ENCODE results near the gene CREB3.

The CREB3 gene, protein sequence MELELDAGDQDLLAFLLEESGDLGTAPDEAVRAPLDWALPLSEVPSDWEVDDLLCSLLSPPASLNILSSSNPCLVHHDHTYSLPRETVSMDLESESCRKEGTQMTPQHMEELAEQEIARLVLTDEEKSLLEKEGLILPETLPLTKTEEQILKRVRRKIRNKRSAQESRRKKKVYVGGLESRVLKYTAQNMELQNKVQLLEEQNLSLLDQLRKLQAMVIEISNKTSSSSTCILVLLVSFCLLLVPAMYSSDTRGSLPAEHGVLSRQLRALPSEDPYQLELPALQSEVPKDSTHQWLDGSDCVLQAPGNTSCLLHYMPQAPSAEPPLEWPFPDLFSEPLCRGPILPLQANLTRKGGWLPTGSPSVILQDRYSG

DNA sequence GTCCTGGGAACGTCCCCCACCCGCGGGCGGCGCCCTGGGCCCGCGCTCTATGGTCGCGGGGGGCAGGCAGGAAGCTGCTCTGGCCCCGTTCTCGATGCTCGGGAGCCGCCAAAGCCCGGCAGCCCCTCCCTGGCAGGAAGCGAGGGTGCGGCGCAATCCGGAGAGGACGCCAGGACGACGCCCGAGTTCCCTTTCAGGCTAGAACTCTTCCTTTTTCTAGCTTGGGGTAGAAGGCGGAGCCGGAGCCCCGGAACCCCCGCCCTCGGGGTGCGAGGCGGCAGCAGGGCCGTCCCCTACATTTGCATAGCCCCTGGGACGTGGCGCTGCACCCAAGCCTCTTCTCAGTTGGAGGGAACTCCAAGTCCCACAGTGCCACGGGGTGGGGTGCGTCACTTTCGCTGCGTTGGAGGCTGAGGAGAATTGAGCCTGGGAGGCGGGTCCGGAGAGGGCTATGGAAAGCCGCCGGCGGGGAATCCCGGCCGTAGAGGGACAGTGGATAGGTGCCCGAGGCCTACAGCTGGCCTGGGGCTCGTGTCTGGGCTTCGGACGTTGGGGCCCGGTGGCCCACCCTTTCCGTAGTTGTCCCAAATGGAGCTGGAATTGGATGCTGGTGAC is at the start of gene CREB3, which contains the start of gene TLN1:
CREB3 (plus strand) TSS at position 482 of the 615 bp plus-strand sequence; CDS start at position 589, 107 bp downstream.
TLN1 (minus strand) TSS at position 11 of the 615 bp plus-strand sequence. CDS start 6,501 bp downstream, outside the sequence.
- peak; percentile 94 to 96 for DNase-seq (ENCODE audit: low read depth in 2 of 2)

- DNase-seq (ENCODE audit: low read depth in 2 of 2): no peak
Observed at GRCh38 chr9:35683323-35683722, 49.1 kb upstream of the CREB3 start.

GRCh38 chr9:35684921-35685320 is 47.5 kb upstream of the CREB3 start:
- no peak for DNase-seq (ENCODE audit: low read depth in 2 of 2)

- DNase-seq (ENCODE audit: low read depth in 2 of 2): no peak
Observed at GRCh38 chr9:35685506-35685905, 47.0 kb upstream of the CREB3 start.

- DNase-seq (ENCODE audit: low read depth in 2 of 2): no peak
Observed at GRCh38 chr9:35686222-35687203, 46.0 kb upstream of the CREB3 start.

DNA sequence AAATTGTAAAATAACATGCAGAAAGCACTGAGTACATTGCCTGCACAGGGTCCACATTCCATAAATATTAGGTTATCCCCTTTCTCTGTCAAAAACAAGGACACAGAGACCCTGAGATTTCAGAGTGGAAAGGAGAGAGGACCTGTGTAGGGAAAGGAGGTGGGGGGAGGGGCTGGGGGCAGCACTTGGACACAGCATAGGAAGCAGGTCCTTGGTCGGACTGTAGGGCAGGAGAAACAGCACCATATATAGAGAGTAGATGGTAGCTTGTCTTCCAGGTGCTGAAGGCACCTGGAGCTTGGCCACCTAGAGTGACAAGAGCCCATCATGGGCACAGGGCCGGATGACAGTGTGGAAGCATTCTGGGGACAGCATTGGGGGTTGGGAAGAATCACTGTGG is 45.2 kb upstream of the CREB3 start:
- DNase-seq (ENCODE audit: low read depth in 2 of 2): no peak

GRCh38 chr9:35687972-35688557 is 44.4 kb upstream of the CREB3 start:
- DNase-seq (ENCODE audit: low read depth in 2 of 2): no peak

GRCh38 chr9:35688558-35689541 is 43.6 kb upstream of the CREB3 start:
- no peak for DNase-seq (ENCODE audit: low read depth in 2 of 2)

- no peak for DNase-seq (ENCODE audit: low read depth in 2 of 2)
Observed at GRCh38 chr9:35689542-35690293, 42.7 kb upstream of the CREB3 start, which contains the start of gene TPM2. TPM2 (minus strand) TSS chr9:35689925; CDS start chr9:35689817, 108 bp downstream.

DNA sequence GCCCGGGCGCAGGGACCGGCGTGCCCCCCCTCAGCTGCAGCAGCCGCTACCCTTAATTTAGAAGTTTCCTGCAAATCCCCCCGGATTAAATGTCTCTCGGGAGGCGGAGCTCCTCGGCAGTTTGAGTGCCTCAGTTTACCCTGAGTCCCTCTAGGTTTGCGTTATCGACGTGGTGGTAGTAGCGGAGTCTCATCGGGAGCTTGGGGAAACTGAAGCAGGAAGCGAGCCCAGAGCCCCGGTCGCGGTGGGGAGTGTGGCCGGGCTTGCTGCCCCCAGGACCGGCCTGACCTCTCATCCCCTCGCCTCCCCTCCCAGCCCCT is 42.2 kb upstream of the CREB3 start:
- no peak for DNase-seq (ENCODE audit: low read depth in 2 of 2)

DNA sequence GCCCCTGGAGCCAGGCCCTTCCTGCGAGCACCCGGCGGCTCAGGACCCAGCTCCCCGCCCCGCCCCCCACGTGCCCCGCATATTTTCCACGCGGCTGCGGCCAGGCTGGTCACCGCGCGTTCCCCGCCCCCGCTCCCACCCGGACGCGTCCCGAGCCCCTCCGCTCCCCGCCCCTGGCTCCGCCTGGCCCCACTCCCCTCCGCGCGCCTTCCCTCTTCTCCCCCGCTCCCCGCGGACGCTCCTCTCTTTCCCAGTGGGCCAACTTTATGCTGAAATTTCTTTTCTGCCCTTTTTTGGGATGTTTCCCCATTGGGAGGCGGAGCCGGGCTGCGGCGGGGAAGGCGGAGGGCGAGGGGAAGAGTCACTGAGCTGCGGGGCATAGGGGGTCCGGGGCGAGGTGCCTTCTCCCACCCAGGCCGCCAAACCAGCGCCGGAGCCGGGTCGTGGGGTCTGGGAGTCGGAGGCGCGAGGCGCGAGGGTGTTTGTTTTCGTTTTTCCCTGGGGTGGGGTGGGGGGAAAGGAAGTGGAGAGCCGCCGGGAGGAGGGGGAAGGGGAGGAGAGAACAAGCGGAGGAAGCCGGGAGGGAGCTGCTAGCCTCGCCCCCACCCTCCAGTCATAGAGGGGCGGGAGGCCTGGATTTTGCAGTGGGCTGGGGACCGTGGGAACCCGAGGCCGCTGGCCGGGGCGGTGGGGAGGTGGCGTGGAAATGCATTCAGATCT is 41.7 kb upstream of the CREB3 start:
- peak in 1 of 2 donors; percentile 17 for DNase-seq (ENCODE audit: low read depth in 2 of 2)

DNA sequence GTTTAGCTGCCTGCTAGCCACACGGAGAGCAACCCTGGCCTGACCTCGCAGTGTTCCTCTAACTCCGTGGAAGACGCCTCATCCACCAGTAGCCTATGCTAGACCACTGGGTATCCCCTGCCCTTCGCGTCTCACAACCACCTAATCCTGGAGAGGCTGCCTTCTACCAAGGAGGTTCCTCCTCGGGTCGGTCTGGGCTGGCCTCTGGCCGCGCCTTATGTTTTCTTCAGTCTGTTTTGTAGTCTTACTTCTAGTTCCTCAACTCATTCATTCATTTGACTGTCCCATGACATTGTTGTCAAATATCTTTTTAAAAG is 41.2 kb upstream of the CREB3 start:
- no peak for DNase-seq (ENCODE audit: low read depth in 2 of 2)

GRCh38 chr9:35691757-35692301 is 40.6 kb upstream of the CREB3 start:
- no peak for DNase-seq (ENCODE audit: low read depth in 2 of 2)

DNA sequence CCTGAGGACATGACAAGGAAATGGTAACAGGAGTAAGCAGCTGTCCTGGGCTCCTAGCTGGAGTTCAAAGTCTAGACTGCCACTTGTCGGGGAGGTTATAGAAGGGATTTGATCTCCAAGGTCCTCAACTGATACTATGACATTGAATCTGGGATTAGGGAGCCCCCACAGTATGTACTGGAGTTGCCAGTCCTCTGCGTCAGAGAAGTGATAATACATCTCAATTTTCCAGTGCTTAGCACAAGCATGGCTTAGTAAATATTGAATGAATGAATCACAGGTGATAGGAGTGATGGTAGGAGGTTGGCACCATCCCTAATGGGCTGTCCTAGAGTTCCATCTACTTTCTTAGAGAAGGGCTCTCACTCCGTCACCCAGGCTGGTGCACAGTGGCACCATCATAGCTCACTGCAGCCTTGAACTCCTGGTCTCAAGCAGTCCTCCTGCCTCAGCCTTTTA is 36.5 kb upstream of the CREB3 start:
- DNase-seq (ENCODE audit: low read depth in 2 of 2): no peak

- peak; percentile 19 to 33 for DNase-seq (ENCODE audit: low read depth in 2 of 2)
Observed at GRCh38 chr9:35696520-35697215, 35.8 kb upstream of the CREB3 start.

GRCh38 chr9:35697486-35697885 is 35.0 kb upstream of the CREB3 start:
- DNase-seq (ENCODE audit: low read depth in 2 of 2): no peak

- DNase-seq (ENCODE audit: low read depth in 2 of 2): no peak
Observed at GRCh38 chr9:35698231-35698630, 34.2 kb upstream of the CREB3 start.

DNA sequence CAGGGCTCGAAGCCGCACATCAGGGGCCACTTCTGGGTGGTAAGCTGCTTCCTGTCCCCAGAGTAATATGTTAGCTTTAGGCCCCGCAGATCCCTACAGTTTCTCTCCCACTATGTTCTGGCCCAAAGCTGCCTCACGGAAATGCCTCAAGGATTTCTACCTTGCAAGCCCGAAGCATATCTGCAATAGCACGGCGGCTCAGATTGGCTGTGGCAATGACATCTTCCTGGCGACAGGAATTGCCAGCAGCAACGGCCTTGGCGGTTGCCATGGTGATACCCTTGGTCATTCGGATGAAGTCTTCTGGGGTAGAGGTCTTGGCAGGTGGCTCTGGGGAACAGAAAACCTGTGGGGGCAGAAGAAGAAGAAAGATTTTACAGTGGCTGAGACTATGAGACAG is 32.4 kb upstream of the CREB3 start:
- DNase-seq (ENCODE audit: low read depth in 2 of 2): no peak

Data from stimulated activated CD8-positive, alpha-beta memory T cell treated with anti-CD3 and anti-CD28 coated beads, Interleukin-7, amount 100 ng/mL, for 4 hours (primary cell).